ENCODE data around the gene GRAMD4. TPM values are rescaled to one million over a fixed set of nuclear protein-coding genes. Genes with fewer than 3 reads are reported as not detected.

Gene GRAMD4
- total RNA-seq, 1 donor from 2014 or later: 77.6 TPM

DNA sequence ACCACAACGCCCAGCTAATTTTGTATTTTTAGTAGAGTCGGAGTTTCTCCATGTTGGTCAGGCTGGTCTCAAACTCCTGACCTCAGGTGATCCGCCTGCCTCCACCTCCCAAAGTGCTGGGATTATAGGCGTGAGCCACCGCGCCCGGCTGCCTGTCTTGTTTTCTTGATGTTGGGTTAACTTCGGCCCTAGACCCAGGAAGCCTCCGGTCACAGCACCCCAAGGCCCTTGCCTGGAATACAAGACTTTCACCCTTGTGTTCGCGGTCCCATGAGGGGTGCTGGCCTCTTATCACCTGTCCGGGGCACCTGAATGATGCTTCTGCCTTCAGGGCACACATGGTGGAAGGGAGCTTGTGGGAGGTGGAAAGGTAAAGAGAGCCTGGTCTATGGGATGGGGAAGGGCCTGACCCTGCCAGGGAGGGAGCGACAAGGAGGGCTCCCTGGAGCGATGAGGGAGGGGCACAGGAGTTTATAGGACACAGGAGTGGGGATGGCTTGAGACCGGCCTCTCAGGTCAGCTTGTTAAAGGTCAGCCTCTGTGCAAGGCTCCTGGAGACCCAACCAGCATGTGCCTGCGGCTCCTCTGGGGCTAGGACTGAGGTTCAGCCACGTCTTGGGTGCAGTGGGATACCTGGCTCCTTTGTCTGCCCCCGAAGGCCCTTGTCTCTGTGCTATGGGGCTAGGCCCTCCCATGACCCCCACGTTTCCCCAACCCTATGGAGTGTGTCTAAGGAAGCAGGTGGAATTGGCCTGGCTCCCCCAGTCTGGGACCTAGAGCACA is 34.7 kb upstream of the GRAMD4 start:
- Histone ChIP-seq H3K27ac (replicated peaks) (peak overlapping the region; percentile 94), H3K4me1 (peaks cover 96% of the 10 kb centered on the region), H3K9me3 (replicated peaks) (no peaks in the 10 kb centered on the region), H3K4me3 (no peak overlapping the region), H3K27me3 (ENCODE audit: low read depth) (no peaks in the 10 kb centered on the region), H3K36me3 (no peaks in the 10 kb centered on the region)
- intact Hi-C loops (cut with micrococcal nuclease): no loop called here
- TF ChIP-seq, protein P1, sequence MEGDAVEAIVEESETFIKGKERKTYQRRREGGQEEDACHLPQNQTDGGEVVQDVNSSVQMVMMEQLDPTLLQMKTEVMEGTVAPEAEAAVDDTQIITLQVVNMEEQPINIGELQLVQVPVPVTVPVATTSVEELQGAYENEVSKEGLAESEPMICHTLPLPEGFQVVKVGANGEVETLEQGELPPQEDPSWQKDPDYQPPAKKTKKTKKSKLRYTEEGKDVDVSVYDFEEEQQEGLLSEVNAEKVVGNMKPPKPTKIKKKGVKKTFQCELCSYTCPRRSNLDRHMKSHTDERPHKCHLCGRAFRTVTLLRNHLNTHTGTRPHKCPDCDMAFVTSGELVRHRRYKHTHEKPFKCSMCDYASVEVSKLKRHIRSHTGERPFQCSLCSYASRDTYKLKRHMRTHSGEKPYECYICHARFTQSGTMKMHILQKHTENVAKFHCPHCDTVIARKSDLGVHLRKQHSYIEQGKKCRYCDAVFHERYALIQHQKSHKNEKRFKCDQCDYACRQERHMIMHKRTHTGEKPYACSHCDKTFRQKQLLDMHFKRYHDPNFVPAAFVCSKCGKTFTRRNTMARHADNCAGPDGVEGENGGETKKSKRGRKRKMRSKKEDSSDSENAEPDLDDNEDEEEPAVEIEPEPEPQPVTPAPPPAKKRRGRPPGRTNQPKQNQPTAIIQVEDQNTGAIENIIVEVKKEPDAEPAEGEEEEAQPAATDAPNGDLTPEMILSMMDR (IDR thresholded peaks at IDR 0.05; ENCODE audit: borderline replicate concordance): no peak
- no peak for DNase-seq

DNA sequence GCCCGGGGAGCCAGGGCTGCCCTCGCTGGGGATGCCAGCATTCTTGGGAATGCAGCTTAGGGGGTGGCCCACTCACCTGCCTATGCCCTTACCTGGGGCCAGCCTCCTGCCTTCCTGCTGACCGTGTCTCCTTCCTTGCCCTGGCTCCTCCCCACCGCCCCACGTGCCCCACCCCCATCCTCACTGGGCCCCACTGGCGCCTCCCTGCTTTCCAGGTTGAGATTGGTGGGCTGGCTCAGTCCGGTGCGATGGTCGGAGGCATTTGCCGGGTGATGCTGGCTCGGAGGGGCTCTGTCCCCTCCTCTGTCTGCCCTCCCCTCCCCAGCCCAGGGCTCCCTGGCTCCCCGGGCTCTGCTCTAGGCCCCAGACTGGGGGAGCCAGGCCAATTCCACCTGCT is 34.1 kb upstream of the GRAMD4 start:
- peak overlapping the region; percentile 94 for H3K27ac ChIP-seq (replicated peaks)
- intact Hi-C loops (cut with micrococcal nuclease): no loop called here

DNA sequence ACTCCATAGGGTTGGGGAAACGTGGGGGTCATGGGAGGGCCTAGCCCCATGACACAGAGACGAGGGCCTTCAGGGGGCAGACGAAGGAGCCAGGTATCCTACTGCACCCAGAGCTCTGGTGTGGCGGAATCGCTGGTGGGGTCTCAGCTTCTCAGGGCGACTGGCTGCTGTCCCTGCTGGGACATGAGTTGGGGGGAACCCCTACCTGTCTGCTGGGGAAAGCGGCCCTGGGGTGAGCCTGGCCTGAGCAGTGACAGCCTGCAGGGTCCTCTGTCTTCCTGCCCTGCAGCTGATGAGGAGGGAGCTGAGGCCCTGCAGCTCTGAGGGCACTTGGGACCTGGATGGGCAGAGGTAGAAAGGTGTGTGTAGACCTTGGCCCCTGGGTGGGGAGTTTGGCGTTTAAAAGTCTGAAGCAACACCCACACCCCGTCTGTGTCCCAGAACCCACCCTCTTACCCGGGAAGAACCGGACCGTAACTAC is 33.6 kb upstream of the GRAMD4 start:
- Histone ChIP-seq H3K4me1 (peaks cover 96% of the 10 kb centered on the region), H3K27me3 (ENCODE audit: low read depth) (no peaks in the 10 kb centered on the region), H3K36me3 (no peaks in the 10 kb centered on the region), H3K4me3 (no peak overlapping the region), H3K27ac (replicated peaks) (peak overlapping the region; percentile 94), H3K9me3 (replicated peaks) (no peaks in the 10 kb centered on the region)
- intact Hi-C loops (cut with micrococcal nuclease): no loop called here
- DNase-seq: no peak
- TF ChIP-seq, protein P1 (IDR thresholded peaks at IDR 0.05; ENCODE audit: borderline replicate concordance): no peak

More for the DNA sequence above, 34.1 kb upstream of the GRAMD4 start:
- no peaks in the 10 kb centered on the region for H3K9me3 ChIP-seq (replicated peaks)
- no peak overlapping the region for H3K4me3 ChIP-seq
- H3K4me1 ChIP-seq: peaks cover 96% of the 10 kb centered on the region
- H3K27me3 ChIP-seq (ENCODE audit: low read depth): no peaks in the 10 kb centered on the region
- DNase-seq: no peak
- no peaks in the 10 kb centered on the region for H3K36me3 ChIP-seq
- TF ChIP-seq, protein P1 (IDR thresholded peaks at IDR 0.05; ENCODE audit: borderline replicate concordance): no peak

DNA sequence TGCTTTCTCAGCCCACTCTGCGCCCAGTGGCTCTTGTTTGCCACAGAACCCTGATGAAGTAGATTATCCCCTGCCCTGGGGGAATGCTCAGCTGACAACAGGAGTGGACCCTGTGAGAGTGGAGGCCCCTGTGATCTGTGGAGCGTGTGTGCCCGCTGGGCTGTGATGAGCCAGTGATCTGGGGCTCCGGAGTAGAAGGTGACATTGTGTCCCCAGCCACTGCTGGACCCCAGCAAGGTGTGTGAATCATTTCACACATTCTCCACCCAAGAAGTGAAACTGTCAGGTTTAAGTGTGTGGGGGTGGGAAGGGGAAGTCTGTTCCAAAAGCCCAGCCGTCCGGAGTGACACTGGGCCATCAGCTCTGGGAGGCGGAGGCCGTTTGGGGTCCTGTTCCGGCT is 33.1 kb upstream of the GRAMD4 start:
- intact Hi-C loops (cut with micrococcal nuclease): no loop called here
- Histone ChIP-seq H3K27ac (replicated peaks) (peak overlapping the region; percentile 94), H3K4me3 (peak overlapping the region; percentile 41), H3K27me3 (ENCODE audit: low read depth) (no peaks in the 10 kb centered on the region), H3K36me3 (no peaks in the 10 kb centered on the region), H3K4me1 (peaks cover 96% of the 10 kb centered on the region), H3K9me3 (replicated peaks) (no peaks in the 10 kb centered on the region)
- TF ChIP-seq, protein P1 (IDR thresholded peaks at IDR 0.05; ENCODE audit: borderline replicate concordance): no peak
- no peak for DNase-seq

DNA sequence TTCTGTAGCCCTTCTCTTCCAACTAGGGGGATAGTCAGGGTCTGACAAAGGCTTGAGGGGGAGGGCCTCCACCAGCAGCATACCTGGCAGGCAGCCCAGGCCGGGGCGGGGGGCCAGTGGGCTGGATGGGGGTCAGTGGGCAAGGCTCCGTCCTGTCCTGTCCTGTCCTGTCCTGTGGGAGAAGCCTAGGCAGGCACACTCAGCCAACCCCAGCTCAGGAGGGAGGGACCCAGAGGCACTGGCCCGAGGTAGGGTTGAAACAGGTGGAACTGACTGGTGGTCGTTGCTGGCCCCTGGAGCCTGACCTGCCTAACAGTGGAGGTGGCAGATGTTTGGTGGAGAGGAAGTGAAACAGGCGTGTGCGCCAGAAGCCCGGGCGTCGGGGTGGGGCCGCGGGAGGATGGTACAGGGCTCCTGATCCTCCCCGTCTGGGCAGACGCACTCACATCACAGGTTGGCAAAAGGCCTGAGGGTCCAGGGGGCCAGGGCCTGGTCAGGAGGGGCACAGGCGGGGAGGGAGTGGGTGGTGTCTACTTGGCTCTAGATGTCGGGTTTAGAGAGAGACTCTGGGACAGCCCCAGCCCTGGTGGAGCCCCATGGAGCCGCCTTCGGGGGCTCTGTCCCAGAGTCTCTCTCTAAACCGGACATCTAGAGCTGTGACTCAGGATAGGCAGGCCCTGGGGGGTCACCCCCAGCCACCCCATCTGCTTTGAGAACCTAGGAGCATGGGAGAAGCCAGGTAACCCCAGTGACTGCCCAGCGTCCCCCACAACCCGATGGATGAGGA is 32.5 kb upstream of the GRAMD4 start:
- H3K27me3 ChIP-seq (ENCODE audit: low read depth): no peaks in the 10 kb centered on the region
- TF ChIP-seq, protein P1 (IDR thresholded peaks at IDR 0.05; ENCODE audit: borderline replicate concordance): no peak
- H3K9me3 ChIP-seq (replicated peaks): no peaks in the 10 kb centered on the region
- H3K4me1 ChIP-seq: peaks cover 96% of the 10 kb centered on the region
- peak overlapping the region; percentile 94 for H3K27ac ChIP-seq (replicated peaks)
- DNase-seq: peak; percentile 48
- peak overlapping the region; percentile 41 for H3K4me3 ChIP-seq
- intact Hi-C loops (cut with micrococcal nuclease): no loop called here
- H3K36me3 ChIP-seq: no peaks in the 10 kb centered on the region
